HCT116 (cell line): ENCODE measurements around the gene ZSWIM5. TPM values are rescaled to one million over a fixed set of nuclear protein-coding genes. Genes with fewer than 3 reads are reported as not detected.
"Not testable (repeated sequence)": the region's sequence is repeated elsewhere in the genome, so short reads cannot be mapped to it uniquely, and the experiment has no call there.

ENCODE experiments used
- ATAC-seq: fragments of 200-7000 bp; cut with Tn5 transposase; 2 replicates; pipeline ENCODE4 v1.9.1; 2020; ENCODE audit warnings: mild to moderate bottlenecking, moderate library complexity
- BruUV-seq: library from RNA; stranded (reverse); fragments of 400-500 nt; replicated peaks from 2 replicates; lab custom pipeline; 2021; lab: Mats Ljungman, UMichigan
- CTCF ChIA-PET: fragments of 300-600 bp; sonication (Branson Sonifier 250); formaldehyde crosslinking; loops from one replicate; lab custom pipeline; 2021; ENCODE audit warnings: antibody characterized with exemption; lab: Charles Lee
- POLR2A ChIA-PET: fragments of 300-600, 350-600 bp; sonication (Branson Sonifier 250); formaldehyde crosslinking; loops from one replicate; lab custom pipeline; 2021; ENCODE audit warnings: antibody characterized with exemption; lab: Charles Lee
- RAD21 ChIA-PET, 2 experiments: fragments of 300-600 bp; sonication (Branson Sonifier 250); formaldehyde crosslinking; loops; one replicate each; lab custom pipeline; 2023; ENCODE audit warnings: low total read pairs in 2 of 2; ENCODE audit not compliant: uncharacterized antibody in 2 of 2, unreplicated experiment in 2 of 2, low non-redundant PET in 1 of 2; lab: Charles Lee
- DNase-seq: peaks from one replicate; pipeline ENCODE4 v3.0.0-alpha.2; 2010; ENCODE audit warnings: low read depth, low spot score
- H2AFZ ChIP-seq: fragments of 200-600 bp; shearing (Covaris generic), sonication (generic); 2 replicates; pipeline ENCODE4 v1.6.1; 2017; ENCODE audit warnings: low read depth, mixed run types, mixed read lengths, antibody characterized with exemption, low read length; ENCODE audit not compliant: poor library complexity, severe bottlenecking
- H3K27ac ChIP-seq: 2 replicates; pipeline ENCODE4 v1.5.1; 2012; ENCODE audit warnings: low read depth, low read length
- H3K27me3 ChIP-seq: fragments of 200-600 bp; sonication (generic); 2 replicates; pipeline ENCODE4 v1.6.1; 2016; ENCODE audit warnings: mixed run types, low read length, mixed read lengths; ENCODE audit not compliant: insufficient read depth
- H3K36me3 ChIP-seq, 2 experiments: fragments of 200-500 bp in 1 of 2; fragments of 200-600 bp in 1 of 2; sonication (Bioruptor generic) in 1 of 2; sonication (generic) in 1 of 2; 2 replicates each; pipeline versions ENCODE4 v1.5.1 to v1.6.1; 2014 to 2016; ENCODE audit warnings: low read length in 2 of 2, inconsistent platforms in 1 of 2, mixed read lengths in 1 of 2, mixed run types in 1 of 2; ENCODE audit not compliant: insufficient read depth in 2 of 2, control insufficient read depth in 1 of 2
- H3K4me1 ChIP-seq, 2 experiments: fragments of 200-600 bp in 1 of 2; sonication (generic) in 1 of 2; 2 replicates each; pipeline versions ENCODE4 v1.5.1 to v1.6.1; 2012 to 2017; ENCODE audit warnings: low read length in 2 of 2, inconsistent platforms in 1 of 2, mild to moderate bottlenecking in 1 of 2, mixed read lengths in 1 of 2, mixed run types in 1 of 2, moderate library complexity in 1 of 2; ENCODE audit not compliant: insufficient read depth in 2 of 2, control insufficient read depth in 1 of 2
- H3K4me2 ChIP-seq: fragments of 200-600 bp; sonication (generic); 2 replicates; pipeline ENCODE4 v1.6.1; 2017; ENCODE audit warnings: mixed run types, low read length, mixed read lengths
- H3K4me3 ChIP-seq, 2 experiments: fragments of 200-600 bp in 1 of 2; sonication (generic) in 1 of 2; replicated peaks in 1 of 2; 2 replicates each; pipeline ENCODE4 v1.5.1; 2011 to 2016; ENCODE audit warnings: low read length in 2 of 2, control low read depth in 1 of 2, low read depth in 1 of 2, mild to moderate bottlenecking in 1 of 2, mixed read lengths in 1 of 2, mixed run types in 1 of 2
- H3K79me2 ChIP-seq: fragments of 200-600 bp; sonication (generic); 2 replicates; pipeline ENCODE4 v1.6.1; 2017; ENCODE audit warnings: mild to moderate bottlenecking, mixed run types, low read length, moderate library complexity, mixed read lengths; ENCODE audit not compliant: insufficient read depth
- H3K9ac ChIP-seq: fragments of 200-600 bp; sonication (generic); 2 replicates; pipeline ENCODE4 v1.6.1; 2016; ENCODE audit warnings: low read length, mixed read lengths
- H3K9me2 ChIP-seq: fragments of 200-600 bp; sonication (generic), shearing (Covaris generic); 2 replicates; pipeline ENCODE4 v1.6.1; 2017; ENCODE audit warnings: mixed run types, mild to moderate bottlenecking, moderate library complexity; ENCODE audit not compliant: insufficient read depth
- H3K9me3 ChIP-seq, 2 experiments: fragments of 200-500 bp in 1 of 2; fragments of 200-600 bp in 1 of 2; sonication (Bioruptor generic) in 1 of 2; sonication (generic) in 1 of 2; 2 replicates each; pipeline ENCODE4 v1.6.1; 2014 to 2017; ENCODE audit warnings: low read length in 2 of 2, mixed read lengths in 2 of 2, inconsistent platforms in 1 of 2, low read depth in 1 of 2, mild to moderate bottlenecking in 1 of 2, mixed run types in 1 of 2, moderate library complexity in 1 of 2; ENCODE audit not compliant: control insufficient read depth in 1 of 2, insufficient read depth in 1 of 2
- H4K20me1 ChIP-seq: fragments of 200-600 bp; sonication (generic), shearing (Covaris generic); 2 replicates; pipeline ENCODE4 v1.6.1; 2017; ENCODE audit warnings: mixed run types, mild to moderate bottlenecking, moderate library complexity; ENCODE audit not compliant: insufficient read depth
- EGR1 ChIP-seq: IDR thresholded peaks from 2 replicates; pipeline ENCODE4 v1.6.1; 2012; ENCODE audit warnings: low read depth
- ELF1 ChIP-seq: IDR thresholded peaks from 2 replicates; pipeline ENCODE4 v1.6.1; 2012; ENCODE audit warnings: low read depth, borderline replicate concordance
- EZH2 ChIP-seq: fragments of 200-600 bp; sonication (generic); IDR thresholded peaks from 2 replicates; pipeline ENCODE4 v1.6.1; 2017; ENCODE audit warnings: antibody characterized with exemption, mixed run types
- FOSL1 ChIP-seq: IDR thresholded peaks from 2 replicates; pipeline ENCODE4 v1.6.1; 2012; ENCODE audit warnings: low read depth
- POLR2A ChIP-seq: IDR thresholded peaks from 2 replicates; pipeline ENCODE4 v1.7.0; 2011; ENCODE audit warnings: borderline replicate concordance; ENCODE audit not compliant: insufficient read depth, insufficient read length; ENCODE audit errors: extremely low read depth
- RAD21 ChIP-seq: IDR thresholded peaks from 2 replicates; pipeline ENCODE4 v1.6.1; 2012; ENCODE audit warnings: low read depth, mild to moderate bottlenecking
- SP1 ChIP-seq: IDR thresholded peaks from 2 replicates; pipeline ENCODE4 v1.6.1; 2012; ENCODE audit warnings: low read depth
- SRF ChIP-seq: IDR thresholded peaks from 2 replicates; pipeline ENCODE4 v1.6.1; 2012; ENCODE audit warnings: low read depth
- TCF7L2 ChIP-seq: IDR thresholded peaks from 2 replicates; pipeline ENCODE4 v1.7.0; 2011; ENCODE audit warnings: borderline replicate concordance, inconsistent platforms; ENCODE audit not compliant: insufficient read depth, insufficient read length; ENCODE audit errors: extremely low read depth
- ZFX ChIP-seq: fragments of 450-650 bp; IDR thresholded peaks from 2 replicates; pipeline ENCODE4 v1.6.1; 2017
- ZNF274 ChIP-seq: fragments of 200-500 bp; sonication (Bioruptor generic); IDR thresholded peaks from 2 replicates; pipeline ENCODE4 v1.6.1; 2014; ENCODE audit warnings: mild to moderate bottlenecking, low read depth, low read length, inconsistent platforms
- intact Hi-C: fragments of 100-400 bp; cut with micrococcal nuclease; formaldehyde crosslinking; loops from 2 replicates; pipeline ENCODE4 v1.10.0; 2022
- total RNA-seq: library from RNA; stranded (reverse); gene quantifications from one replicate; pipeline ENCODE4 v1.2.1, GENCODE V29; 2021; ENCODE audit not compliant: unreplicated experiment
- TF ChIP-seq, protein P1 (sequence below): IDR thresholded peaks from 2 replicates; pipeline ENCODE4 v1.6.1; 2011; ENCODE audit warnings: mild to moderate bottlenecking, low read length, moderate library complexity; ENCODE audit not compliant: insufficient replicate concordance; ENCODE audit errors: extremely low read depth
- TF ChIP-seq, protein P2 (sequence below), 3 experiments: fragments of 200-600 bp in 1 of 3; sonication (generic) in 1 of 3; IDR thresholded peaks in 2 of 3; conservative IDR thresholded peaks in 1 of 3; 2 replicates each; pipeline ENCODE4 v1.5.1; 2012 to 2017; ENCODE audit warnings: low read depth in 2 of 3, low read length in 2 of 3, antibody characterized with exemption in 1 of 3, borderline replicate concordance in 1 of 3, control low read depth in 1 of 3, mild to moderate bottlenecking in 1 of 3, mixed read lengths in 1 of 3, mixed run types in 1 of 3, moderate library complexity in 1 of 3; ENCODE audit not compliant: insufficient read depth in 1 of 3
- TF ChIP-seq, protein P3 (sequence below): IDR thresholded peaks from 2 replicates; pipeline ENCODE4 v1.6.1; 2012; ENCODE audit warnings: low read depth

ZSWIM5 gene
- total RNA-seq, 1 experiment from 2014 or later, result 1.1 TPM

DNA sequence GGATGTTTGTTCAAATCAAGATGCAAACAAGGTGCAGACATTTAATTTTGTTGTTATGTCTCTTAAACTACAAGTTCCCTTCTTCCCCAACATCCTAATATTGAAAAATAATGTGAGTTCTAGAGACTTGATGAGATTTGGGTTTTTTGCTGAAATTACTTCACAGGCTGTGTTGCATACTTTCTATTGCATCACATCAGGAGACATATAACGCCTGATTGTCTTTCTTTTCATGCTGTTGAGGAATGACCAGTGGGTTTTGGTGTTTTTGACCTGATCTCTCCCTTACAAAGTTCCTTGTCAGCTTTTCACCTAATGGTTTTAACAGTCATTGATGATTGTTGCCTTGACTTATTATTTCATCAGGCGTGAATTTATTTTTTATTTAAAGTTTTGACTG lies 111.0 kb downstream of the ZSWIM5 start:
- ChIA-PET RAD21 (no interaction called here), CTCF (no interaction called here), POLR2A (no interaction called here)
- no peak overlapping the region for H3K4me2 ChIP-seq
- intact Hi-C loops, result no loop called here
- no peaks in the 10 kb centered on the region for H3K79me2 ChIP-seq
- no peak overlapping the region for H3K4me3 ChIP-seq
- no peaks in the 10 kb centered on the region for H3K36me3 ChIP-seq
- H3K9me2 ChIP-seq, result no peaks in the 10 kb centered on the region
- H4K20me1 ChIP-seq, result no peaks in the 10 kb centered on the region
- DNase-seq, result no peak
- peaks cover 0 to 6% of the 10 kb centered on the region in 2 experiments; a peak in 2 of 4 replicates for H3K4me1 ChIP-seq
- no peak overlapping the region for H2AFZ ChIP-seq
- H3K9ac ChIP-seq, result no peak overlapping the region
- no peaks in the 10 kb centered on the region for H3K9me3 ChIP-seq
- BruUV-seq, result no TSS peak
- no peaks in the 10 kb centered on the region for H3K27me3 ChIP-seq
- TF ChIP-seq SRF, result no peak
- no peak for TF ChIP-seq FOSL1
- no peak for TF ChIP-seq TCF7L2
- TF ChIP-seq EZH2, result no peak
- TF ChIP-seq, protein P1, sequence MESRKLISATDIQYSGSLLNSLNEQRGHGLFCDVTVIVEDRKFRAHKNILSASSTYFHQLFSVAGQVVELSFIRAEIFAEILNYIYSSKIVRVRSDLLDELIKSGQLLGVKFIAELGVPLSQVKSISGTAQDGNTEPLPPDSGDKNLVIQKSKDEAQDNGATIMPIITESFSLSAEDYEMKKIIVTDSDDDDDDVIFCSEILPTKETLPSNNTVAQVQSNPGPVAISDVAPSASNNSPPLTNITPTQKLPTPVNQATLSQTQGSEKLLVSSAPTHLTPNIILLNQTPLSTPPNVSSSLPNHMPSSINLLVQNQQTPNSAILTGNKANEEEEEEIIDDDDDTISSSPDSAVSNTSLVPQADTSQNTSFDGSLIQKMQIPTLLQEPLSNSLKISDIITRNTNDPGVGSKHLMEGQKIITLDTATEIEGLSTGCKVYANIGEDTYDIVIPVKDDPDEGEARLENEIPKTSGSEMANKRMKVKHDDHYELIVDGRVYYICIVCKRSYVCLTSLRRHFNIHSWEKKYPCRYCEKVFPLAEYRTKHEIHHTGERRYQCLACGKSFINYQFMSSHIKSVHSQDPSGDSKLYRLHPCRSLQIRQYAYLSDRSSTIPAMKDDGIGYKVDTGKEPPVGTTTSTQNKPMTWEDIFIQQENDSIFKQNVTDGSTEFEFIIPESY, result no peak
- no peak for TF ChIP-seq SP1
- no peak for TF ChIP-seq ZFX
- no peak for TF ChIP-seq RAD21
- TF ChIP-seq POLR2A, result no peak
- TF ChIP-seq EGR1, result no peak
- no peak for TF ChIP-seq ZNF274
- TF ChIP-seq, protein P2, sequence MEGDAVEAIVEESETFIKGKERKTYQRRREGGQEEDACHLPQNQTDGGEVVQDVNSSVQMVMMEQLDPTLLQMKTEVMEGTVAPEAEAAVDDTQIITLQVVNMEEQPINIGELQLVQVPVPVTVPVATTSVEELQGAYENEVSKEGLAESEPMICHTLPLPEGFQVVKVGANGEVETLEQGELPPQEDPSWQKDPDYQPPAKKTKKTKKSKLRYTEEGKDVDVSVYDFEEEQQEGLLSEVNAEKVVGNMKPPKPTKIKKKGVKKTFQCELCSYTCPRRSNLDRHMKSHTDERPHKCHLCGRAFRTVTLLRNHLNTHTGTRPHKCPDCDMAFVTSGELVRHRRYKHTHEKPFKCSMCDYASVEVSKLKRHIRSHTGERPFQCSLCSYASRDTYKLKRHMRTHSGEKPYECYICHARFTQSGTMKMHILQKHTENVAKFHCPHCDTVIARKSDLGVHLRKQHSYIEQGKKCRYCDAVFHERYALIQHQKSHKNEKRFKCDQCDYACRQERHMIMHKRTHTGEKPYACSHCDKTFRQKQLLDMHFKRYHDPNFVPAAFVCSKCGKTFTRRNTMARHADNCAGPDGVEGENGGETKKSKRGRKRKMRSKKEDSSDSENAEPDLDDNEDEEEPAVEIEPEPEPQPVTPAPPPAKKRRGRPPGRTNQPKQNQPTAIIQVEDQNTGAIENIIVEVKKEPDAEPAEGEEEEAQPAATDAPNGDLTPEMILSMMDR (IDR thresholded peaks at IDR 0.05 in 2 of 3, conservative IDR thresholded peaks at IDR 0.05 in 1 of 3; ENCODE audit: borderline replicate concordance in 1 of 3, insufficient read depth in 1 of 3, low read depth in 2 of 3, low read length in 2 of 3), result no peak
- TF ChIP-seq, protein P3, sequence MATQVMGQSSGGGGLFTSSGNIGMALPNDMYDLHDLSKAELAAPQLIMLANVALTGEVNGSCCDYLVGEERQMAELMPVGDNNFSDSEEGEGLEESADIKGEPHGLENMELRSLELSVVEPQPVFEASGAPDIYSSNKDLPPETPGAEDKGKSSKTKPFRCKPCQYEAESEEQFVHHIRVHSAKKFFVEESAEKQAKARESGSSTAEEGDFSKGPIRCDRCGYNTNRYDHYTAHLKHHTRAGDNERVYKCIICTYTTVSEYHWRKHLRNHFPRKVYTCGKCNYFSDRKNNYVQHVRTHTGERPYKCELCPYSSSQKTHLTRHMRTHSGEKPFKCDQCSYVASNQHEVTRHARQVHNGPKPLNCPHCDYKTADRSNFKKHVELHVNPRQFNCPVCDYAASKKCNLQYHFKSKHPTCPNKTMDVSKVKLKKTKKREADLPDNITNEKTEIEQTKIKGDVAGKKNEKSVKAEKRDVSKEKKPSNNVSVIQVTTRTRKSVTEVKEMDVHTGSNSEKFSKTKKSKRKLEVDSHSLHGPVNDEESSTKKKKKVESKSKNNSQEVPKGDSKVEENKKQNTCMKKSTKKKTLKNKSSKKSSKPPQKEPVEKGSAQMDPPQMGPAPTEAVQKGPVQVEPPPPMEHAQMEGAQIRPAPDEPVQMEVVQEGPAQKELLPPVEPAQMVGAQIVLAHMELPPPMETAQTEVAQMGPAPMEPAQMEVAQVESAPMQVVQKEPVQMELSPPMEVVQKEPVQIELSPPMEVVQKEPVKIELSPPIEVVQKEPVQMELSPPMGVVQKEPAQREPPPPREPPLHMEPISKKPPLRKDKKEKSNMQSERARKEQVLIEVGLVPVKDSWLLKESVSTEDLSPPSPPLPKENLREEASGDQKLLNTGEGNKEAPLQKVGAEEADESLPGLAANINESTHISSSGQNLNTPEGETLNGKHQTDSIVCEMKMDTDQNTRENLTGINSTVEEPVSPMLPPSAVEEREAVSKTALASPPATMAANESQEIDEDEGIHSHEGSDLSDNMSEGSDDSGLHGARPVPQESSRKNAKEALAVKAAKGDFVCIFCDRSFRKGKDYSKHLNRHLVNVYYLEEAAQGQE, result no peak
- TF ChIP-seq ELF1, result no peak
- TF ChIP-seq, all 23 proteins: peak for 0
- no peak overlapping the region for H3K27ac ChIP-seq
- ATAC-seq, result no peak

DNA sequence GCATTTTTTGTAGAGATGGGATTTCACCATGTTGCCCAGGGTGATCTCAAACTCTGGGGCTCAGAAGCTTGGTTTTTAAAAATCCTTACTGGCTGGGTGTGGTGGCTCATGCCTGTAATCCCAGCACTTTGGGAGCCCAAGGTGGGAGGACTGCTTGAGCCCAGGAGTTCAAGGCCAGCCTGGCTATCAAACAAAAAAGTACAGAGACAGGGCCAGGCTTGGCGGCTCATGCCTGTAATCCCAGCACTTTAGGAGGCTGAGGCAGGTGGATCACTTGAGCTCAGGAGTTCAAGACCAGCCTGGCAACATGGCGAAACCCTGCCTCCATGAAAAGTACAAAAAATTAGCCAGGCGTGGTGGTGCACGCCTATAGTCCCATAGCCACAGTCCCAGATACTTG lies 112.0 kb downstream of the ZSWIM5 start:
- ATAC-seq, H3K79me2 ChIP-seq, POLR2A ChIA-PET, H3K4me3 ChIP-seq, H4K20me1 ChIP-seq, H3K27me3 ChIP-seq, H3K9ac ChIP-seq, H3K9me2 ChIP-seq, DNase-seq, H2AFZ ChIP-seq, H3K27ac ChIP-seq, intact Hi-C loops, RAD21 ChIA-PET, CTCF ChIA-PET, H3K9me3 ChIP-seq, H3K4me1 ChIP-seq, H3K36me3 ChIP-seq, H3K4me2 ChIP-seq, BruUV-seq: not testable (repeated sequence)
